Central memory CD4-positive, alpha-beta T cell (primary cell): ENCODE measurements around the gene KCNQ2.
"Not testable (repeated sequence)": the region's sequence is repeated elsewhere in the genome, so short reads cannot be mapped to it uniquely, and the experiment has no call there.

Experiments
- DNase-seq: peaks from one replicate; pipeline ENCODE4 v3.0.0; 2022

Gene KCNQ2

DNA sequence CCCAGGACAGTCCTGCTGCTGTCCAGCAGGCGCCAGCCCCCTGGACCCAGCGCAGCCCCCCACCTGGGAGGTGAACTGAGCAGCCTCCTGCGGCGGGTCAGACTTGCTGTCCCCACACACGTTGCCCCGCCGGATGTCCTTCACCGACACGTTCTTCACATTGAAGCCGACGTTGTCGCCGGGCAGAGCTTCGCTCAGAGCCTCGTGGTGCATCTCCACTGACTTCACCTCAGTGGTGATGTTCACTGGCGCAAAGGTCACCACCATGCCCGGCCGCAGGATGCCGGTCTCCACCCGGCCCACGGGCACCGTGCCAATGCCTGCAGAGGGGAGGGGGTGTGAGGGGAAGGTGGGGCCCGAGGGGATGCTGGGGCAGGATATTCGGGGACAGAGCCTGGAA lies 18.0 kb upstream of the KCNQ2 start:
- DNase-seq: no peak

DNA sequence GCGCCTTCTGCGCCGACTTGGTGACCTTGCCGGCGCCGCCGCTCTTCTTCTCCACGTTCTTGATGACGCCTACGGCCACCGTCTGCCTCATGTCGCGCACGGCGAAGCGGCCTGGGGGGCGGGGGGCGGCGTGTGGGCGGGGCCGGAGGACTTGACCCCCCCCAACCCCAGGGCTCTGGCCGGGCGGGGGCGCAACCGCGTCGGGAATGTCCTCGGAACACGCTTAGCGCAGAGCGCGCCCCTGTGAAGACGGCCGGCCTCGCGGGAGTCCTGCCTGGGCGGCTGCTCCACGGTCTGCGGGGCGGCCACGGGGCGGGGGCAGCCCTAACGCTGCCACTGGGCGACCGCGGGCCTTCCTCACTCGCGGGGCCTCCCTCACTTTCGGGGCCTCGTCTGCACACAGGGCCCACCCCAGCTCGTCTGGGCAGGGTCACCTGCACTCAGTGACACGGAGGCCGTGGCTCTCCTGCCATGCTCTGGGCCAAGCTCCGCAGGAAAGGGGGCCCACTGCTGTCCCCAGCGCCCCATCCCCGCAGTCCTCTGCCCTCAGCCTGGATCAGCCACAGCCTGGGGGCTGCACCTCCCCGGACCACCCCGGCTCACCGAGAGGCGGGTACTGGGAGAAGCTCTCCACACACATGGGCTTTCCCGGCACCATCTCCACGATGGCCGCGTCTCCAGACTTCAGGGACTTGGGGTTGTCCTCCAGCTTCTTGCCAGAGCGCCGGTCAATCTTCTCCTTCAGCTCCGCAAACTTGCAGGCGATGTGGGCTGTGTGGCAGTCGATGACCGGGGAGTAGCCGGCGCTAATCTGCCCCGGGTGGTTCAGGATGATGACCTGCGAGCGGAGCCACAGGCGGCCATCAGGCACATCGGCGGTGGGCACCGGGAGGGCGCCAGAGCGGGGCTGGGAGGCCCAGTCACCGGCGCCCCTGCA lies 16.1 kb upstream of the KCNQ2 start:
- DNase-seq: no peak

DNA sequence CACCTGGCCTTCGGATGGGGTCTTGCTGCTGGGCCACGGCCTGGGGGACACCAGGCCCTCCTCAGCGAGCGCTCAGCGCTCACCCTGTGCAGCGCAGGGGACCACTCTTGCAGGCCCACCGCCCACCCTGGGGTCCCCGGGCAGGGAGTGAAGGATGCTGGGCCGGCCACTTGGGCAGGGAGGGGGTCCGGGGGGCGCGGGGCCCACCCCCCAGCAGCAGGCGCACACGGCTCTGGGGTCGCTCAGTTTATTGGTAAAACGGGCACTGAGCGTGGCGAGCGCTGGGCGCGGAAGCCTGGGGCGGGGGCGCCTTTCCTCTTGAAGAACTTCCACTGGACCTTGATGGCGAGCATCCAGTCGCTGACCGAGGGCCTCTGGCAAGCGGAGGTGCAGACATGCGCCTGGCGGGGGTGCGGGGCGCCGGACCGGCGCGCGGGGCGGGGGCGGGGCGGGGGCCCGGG lies 15.4 kb upstream of the KCNQ2 start:
- DNase-seq: no peak

DNA sequence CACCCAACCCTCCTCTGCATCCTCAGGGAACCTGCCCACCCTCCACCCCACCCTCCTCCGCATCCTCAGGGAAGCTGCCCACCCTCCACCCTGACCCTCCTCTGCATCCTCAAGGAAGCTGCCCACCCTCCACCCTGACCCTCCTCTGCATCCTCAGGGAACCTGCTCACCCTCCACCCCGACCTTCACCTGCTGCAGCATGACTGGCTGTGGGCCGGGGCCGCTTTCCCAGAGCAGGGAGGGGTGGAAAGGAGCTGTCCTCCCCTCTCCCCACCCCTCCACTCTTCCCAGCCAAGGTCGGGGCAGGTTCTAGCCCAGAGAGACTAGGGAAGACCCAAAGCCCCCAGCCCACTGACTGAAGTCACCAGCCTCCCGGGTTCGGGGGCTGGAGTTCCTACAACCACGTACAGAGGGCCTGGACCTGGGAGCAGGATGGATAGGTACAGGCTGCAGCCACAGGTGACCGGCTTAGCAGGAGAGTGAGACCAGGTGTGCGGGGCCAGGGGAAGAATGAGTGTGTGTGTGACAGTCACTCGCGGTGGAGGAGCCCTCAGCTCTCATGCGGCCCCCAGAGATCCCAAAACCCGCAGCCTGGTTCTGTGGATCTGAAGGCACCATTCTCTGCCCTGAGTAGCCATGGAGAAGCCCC lies 14.8 kb upstream of the KCNQ2 start:
- no peak for DNase-seq

DNA sequence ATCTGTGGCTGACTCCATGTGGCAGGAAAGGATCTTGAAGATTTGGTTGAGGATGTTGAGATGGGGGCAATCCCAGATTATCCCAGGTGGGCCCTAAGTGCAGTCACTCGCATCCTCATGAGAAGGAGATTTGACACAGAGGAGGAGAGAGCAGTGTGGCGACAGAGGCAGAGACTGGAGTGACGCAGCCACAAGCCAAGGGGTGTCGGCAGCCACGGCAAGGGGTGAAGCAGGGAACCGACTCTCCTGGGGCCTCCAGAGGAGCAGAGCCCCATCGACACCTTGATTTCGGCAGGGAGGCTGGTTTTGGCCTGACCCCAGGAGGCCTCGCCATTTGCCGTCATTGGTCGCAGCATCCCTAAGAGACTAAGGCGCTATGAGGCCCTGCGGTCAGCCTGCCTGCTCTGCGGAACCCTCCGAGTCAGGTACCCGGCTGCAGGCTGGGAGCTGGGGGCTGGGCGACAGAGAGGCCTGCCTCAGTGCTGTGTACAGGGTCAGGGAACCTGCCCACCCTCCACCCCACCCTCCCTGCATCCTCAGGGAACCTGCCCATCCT lies 13.9 kb upstream of the KCNQ2 start:
- no peak for DNase-seq

DNA sequence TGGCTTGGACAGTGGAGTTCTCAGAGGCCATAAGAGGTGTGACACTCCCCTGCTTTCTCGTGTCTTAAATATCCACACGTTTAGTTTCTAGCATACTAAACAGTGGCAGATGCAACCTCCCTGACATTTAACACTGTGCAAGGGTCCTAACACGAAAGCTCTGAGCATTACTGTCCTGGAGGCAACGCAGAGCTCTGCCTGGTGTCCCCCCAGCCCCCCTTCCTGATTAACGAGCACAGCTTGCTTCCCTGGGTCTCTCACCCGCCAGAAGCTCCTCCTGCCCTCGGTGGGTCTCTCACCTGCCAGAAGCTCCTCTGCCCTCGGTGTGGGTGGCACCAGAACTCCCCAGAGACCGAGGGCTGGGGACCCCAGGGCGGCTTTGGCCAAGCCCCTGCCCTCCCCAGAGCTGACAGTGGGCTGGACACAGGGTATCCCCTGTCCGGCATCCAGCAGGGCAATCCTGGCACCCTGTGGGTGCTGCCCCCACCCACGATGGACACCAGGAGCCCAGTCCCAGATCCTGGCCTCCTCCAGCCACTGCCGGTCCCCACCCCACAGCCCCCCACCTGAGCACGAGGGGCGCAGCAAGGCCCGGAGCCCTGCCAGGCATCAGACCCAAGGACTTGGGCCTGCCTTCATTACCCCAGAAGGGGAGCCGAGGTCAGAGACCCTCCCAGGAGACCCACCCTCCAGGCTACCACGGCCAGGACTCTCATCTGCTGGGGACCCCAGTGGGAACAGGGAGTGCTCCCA lies 12.4 kb upstream of the KCNQ2 start:
- DNase-seq: no peak

DNA sequence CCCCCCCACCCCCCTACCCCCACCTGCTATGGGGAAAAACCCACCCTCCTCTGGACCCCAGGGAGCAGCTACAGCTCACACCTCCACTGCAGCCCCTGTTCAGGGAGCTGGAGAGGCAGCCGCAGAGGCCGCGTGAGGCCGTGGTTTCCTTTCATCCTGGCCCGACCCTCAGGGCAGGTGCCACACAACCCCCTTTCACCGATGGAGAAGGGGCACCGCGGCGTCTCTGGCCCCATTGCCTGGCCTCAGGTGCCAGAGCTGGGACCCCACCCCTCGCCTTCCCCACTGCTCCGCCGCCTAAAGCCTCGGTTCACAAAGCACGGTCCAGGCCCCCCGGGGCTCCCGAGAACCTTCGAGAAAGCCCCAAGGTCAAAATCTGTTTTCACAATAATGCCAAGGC lies 11.8 kb upstream of the KCNQ2 start:
- DNase-seq: no peak

DNA sequence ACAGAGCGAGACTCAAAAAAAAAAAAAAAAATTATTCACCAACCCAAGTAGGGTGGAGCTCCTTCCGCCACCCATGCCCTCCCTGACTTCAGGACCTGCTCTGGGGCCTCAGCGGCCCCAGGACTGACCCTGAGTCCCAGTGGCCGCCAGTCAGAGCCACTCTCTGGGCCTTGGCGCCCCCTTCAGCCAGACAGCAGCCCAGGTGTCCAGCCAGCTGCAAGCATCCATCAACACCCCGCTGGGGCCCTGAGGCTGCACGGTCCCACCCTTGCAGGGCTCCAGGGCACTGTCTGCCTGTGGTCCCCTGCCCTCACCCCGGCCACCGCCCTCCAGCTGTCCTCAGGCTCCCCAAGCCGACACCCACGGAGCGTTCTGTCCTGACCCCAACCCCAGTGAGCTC lies 11.4 kb upstream of the KCNQ2 start:
- no peak for DNase-seq

DNA sequence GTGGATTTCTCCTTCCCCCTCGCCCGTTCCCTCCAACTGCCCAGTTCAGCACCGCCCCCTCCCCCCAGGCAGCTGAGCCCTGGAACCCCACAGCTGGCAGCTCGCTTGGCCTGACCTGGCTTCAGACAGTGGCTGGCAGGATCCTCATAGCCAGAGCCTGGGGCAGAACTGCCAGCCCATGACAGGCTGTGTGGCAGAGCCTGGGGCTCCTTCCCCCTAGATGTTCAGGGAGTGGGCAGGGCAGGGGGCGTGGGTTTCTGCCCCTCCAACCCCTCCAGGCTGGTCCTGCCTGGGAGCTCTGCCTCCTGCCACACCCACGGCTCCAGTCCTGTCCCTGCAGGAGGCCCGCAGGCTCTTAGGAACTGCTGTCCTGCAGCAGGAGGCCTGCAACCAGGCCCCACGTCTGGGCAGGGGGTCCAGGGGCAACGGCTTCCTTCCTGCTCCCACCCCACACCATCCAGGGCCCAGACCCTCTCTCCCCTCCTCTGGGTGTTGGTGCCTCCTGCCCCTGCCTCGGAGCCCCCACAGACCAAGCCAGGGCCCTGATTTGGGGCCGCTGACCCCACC lies 9.6 kb upstream of the KCNQ2 start:
- DNase-seq: no peak

DNA sequence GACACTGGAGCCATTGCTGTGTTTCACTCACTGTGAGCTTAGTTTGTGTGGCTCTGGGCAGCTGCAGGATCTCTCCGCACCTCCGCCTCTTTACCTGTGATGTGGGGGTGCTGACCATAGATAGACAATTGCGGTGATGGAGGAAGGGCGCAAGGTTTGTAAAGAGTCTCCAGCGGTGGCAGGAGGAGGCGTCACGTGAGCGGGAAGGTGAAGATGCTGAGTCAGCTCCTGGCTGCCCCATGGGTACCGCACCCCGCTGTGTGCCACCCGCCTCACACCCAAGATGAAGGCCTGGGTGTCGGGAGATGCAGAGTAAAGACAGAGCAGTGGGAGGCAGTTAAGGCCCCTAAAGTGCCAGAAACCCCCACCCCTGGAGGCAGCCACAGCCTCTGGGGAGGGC lies 9.0 kb upstream of the KCNQ2 start:
- no peak for DNase-seq

DNA sequence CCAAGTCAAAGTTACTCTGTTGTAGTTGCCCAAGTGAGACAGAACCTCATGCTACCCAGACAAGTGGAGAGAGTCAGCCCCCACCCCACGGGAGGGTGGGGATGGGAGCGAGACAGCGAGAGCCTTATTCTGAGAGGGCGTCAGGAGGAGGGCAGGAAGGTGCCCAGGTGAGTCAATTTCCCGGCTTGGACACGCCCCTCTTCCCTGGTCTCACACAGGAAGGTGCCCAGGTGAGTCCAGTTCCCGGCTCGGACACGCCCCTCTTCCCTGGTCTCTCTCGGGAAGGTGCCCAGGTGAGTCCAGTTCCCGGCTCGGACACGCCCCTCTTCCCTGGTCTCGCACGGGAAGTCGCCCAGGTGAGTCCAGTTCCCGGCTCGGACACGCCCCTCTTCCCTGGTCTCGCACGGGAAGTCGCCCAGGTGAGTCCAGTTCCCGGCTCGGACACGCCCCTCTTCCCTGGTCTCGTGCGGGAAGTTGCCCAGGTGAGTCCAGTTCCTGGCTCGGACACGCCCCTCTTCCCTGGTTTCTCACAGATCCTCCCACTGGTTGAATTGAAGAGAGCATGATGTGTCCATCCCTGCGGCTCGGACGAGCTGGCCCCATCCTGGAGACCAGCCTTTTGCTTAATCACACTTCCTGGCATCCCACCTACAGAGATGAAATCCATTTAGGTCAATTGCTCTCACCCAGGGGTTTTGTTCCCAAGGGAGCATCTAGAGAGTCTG lies 7.4 kb upstream of the KCNQ2 start:
- not testable (repeated sequence) for DNase-seq

DNA sequence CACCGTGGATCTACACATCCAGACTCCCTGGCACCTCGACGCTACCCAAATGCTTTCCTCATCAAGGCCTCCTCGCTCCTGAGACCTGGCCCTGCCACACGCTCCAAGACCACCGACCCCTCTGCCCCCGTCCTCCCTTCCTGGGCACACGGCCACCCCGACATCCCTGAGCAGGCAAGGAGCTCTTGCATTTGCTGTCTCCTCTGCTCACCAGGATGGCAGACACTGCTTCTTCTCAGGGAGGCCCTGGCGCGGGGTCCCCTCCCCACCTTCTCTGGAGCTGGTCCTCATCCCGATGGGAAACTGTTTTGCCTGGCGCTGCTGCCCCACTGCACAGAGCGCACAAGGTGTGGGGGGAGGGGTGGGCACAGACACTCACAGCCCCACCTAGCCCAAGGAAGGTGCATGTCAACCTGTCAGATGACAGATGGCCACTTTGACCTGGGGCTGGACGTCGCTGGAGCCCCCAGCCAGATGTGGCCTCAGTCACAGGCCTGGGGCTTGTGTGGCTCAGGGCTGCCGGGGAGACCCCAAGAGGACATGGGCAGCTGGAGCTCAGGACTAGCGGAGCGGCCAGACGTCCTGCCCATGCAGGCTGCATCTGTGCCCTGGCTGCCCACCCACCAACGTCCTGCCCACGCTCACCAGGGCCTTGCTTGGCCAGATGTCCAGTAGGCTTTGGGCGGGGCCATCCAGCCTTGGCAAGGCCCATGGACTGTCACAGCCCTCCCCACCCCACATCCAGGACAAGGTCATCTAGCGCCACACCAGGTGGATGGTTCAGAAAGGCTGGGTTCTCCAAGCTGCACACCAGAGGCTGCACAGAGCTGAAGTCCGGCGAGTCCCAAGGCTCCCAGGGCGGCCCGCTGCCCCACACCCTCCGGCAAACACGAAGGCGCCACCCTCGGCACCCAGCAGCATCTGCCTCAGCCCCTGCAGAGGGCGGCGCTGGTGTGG lies 6.2 kb upstream of the KCNQ2 start:
- DNase-seq: no peak

DNA sequence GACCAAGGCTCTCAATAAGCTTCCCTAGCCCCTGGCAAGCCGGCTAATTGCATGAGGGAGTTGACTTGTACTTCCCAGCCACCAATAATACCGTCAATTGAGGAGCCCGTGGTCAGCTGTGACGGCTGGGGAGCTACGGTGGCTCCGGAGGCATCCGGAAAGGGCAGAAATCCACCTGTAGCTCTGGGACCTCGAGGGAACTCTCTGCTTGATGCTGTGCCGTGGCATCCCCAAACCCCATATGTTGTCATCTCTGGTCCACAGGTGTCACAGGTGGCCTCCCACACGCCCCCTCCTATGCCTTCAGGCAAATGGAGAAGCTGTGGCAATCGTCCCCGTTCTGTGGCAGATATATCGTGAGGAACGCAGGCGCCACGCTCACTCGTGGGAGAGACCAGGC lies 5.5 kb upstream of the KCNQ2 start:
- no peak for DNase-seq

DNA sequence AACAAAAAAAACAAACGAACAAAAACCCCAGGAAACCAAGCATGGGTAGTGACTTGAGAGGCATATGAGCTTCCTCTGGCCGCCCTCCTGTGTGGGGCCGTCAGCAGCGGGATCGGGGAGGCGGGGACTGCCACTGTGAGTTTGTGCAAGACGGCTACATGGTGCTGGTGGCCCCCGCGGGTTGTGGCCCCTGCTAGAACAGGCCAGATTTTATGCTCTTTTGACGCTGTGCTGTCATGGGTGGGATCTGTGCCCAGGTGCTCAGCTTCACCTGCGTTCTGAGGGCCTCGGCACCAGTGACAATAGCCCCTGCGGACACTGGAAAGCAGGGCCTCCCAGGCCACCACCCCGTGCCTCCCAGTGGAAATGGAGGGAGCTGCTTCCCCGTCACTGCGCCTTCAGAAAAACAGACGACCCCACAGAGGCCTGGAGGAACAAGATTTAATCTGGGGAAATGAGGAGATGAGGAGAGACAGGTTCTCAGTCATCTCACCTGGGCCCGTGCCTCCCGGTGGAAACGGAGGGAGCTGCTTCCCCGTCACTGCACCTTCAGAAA lies 4.7 kb upstream of the KCNQ2 start:
- DNase-seq: no peak

DNA sequence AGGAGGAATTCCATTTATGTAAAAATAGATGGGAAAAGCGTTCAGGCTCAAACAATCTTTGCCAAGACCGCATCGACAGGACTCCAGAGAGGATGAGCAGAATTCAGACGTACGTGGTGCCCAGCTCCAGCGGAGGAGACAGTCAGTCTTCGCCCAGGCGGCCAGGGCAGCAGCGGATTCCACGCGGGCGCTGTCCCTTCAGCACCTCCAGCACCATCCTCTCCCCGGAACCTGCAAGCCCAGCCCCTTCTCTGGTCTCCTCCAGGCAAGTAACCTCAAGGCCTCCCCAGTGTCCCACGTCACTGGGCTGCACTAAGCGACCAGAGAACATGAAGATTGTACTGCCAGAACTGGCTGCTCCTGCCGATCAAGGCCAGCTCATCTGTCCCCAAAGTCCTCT lies 2.8 kb upstream of the KCNQ2 start:
- no peak for DNase-seq

DNA sequence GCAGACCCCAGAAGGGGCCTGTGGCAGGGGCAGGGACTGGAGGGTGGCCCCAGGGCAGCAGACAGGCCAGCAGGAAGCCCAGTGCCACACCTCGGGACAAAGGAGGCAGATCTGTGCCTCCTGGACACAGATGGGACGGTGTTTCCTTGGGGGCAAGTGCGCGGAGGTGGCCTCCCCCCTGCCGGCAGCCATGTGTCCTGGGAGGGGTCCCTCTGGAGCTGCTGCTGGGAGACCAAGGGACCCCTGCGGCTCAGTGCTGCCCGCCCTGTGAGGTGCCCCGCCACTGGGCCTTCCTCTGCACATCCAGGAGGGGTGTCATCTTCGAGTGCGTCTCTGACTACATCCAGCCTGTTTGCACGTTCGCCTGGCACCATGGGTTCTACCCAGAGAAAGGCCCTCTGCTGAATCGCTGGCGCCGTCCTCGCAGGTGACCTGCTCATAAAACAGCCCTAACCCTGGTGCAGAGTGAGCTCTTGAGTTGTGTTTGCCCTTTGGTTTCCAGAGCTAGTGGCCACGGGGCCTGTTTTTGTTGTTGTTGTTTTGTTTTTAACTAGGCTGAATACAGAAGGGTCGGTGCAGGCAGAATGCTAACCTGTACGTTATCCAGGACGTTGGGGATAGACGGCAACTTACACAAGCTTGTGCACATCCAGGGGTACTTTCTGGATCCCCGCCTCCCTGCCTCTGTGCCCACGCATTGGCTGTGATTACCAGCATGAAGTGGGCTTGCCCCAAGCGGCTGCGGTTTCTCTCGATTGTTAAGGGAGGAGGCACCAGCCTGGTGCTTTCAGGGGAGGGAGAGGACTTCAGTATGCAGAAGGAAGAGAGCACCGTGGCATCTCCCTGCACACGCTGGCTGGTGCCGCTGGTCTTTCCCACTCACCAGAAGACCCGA lies 1.3 kb upstream of the KCNQ2 start:
- no peak for DNase-seq

DNA sequence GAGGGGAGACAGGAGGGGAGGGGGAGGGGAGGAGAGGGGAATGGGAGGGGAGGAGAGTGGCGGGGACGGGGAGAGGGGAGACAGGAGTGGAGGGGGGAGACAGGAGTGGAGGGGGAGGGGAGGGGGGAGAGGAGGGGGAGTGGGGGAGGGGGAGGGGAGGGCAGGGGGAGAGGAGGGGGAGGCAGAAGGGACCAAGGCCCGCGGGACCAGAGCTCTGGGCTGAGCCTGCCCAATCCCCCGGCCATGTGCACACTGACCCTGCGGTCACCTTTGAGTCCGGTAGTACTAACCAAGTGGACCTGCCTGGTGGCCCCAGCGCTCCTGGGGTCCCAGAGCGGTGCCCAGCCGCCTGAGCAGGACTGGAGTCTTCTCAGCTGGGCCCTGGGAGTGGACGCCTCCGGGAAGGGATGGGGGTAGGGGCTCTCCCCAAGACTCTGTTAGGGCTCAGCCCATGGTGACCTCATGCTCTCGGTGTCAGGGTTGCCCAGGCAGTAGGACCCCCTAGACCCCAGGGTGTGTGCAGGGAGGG lies 471 bp upstream of the KCNQ2 start:
- no peak for DNase-seq

DNA sequence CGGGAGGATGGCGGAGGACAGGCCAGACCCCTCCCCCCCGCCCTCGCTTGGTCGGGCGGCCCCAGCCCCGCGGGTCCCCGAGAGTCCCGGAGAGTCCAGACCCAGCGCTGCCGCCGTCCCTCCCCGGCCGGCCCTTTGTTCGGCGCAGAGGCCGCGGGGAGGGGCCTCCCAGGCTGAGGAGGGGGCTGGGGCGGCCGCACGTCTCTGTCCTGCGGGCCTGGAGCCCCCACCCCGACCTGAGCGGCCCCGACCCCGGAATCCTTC lies 806 bp downstream of the KCNQ2 start:
- no peak for DNase-seq

DNA sequence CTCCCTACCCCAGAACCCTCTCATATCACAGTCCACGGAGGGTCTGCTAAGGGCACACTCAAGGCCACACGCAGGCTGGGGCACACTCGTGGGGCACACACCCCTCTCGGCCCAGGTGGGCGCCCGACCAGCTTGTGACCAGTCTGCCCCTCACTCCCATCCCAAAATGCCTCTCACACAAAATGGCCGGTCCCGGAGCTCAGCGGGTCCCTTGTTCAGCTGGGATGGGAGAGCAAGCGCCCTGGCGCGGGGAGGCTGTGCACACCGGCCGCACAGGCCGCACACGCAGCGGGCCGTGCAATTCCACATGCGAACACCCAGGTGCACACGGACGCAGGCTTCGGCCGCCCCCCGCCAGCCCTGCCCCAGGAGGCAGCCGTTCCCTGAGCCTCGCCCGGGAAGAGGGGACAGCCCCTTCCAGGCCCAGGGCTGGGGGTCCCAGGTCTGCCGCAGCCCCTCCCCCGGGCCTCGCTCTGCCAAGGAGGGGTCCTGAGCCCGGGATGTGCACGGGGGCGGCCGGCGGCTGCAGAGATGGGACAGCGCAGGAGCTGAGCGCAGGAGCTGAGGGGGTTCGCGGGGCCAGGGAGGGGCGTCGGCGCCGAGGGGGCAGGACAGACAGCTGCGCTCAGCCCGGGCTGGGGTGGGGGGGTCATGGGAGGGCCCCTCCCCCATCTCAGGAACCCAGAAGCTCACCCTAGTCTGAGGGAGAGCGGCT lies 1.3 kb downstream of the KCNQ2 start:
- DNase-seq: no peak
